ENCODE measurements around the gene DBP. TPM values are rescaled to one million over a fixed set of nuclear protein-coding genes. Genes with fewer than 3 reads are reported as not detected.
A peak's percentile ranks its signal among the peaks of the same experiment; 100 is the strongest.
"Not testable (repeated sequence)": the region's sequence is repeated elsewhere in the genome, so short reads cannot be mapped to it uniquely, and the experiment has no call there.

Gene DBP
- polyA plus RNA-seq, 2 donors, result 8.9 to 13.3 TPM

DNA sequence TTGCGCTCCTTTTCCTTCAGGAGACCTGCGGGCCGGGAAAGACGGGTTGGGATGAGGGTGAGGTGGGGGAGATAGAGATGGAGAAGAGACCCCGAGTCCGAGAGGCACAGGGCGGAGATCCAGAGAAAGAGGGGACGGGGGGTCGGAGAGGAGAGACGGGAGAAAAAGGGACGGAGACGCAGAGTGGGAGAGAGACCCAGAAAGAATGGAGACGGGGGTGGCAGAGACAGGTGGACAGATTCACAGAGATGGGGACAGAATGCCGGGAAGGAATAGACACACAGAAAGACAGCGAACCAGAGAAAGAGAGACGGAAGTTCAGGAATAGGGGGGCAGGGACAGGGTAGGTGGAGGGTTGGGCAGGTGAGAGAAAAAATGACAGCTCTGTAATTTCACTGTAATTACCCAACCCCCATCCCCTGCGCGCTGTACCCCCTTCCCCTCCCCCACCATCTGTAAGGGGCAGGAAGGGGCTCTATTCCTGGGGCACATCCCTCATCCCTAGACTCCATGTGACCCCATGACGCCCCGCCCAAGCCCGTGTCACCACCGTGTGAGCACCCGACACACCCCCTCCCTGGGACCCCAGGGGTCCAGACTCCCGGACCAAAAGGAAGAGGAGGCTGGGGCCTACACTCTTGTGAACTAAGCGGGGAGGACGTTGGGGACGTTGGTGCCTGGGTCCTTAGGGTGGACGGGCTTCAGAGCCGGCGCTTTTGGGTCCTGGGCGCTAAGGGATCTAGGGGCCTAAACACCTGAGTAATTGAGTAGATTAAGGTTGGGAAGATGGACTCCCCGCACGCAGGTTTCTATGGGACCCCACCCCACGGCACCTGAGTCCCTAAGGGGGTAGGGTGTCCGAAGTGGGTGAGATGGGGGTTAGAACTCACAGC, 967 bp downstream of the DBP start:
- no peaks in the 10 kb centered on the region for H3K9me3 ChIP-seq (ENCODE audit: control insufficient read depth in 2 of 2, insufficient read depth in 1 of 2, low read depth in 1 of 2, low read length in 1 of 2)
- H3K4me1 ChIP-seq (ENCODE audit: control insufficient read depth in 2 of 2, insufficient read depth in 2 of 2, low read length in 1 of 2), result peaks cover 0 to 10% of the 10 kb centered on the region in 2 donors
- H3K27me3 ChIP-seq (ENCODE audit: control insufficient read depth in 1 of 2, insufficient read depth in 2 of 2, low read length in 2 of 2), result no peaks in the 10 kb centered on the region
- no peaks in the 10 kb centered on the region for H3K36me3 ChIP-seq (ENCODE audit: control insufficient read depth in 2 of 2, insufficient read depth in 2 of 2, low read length in 1 of 2)
- peak overlapping the region; percentile 61 to 65 for H3K4me3 ChIP-seq (ENCODE audit: low read depth in 1 of 2, low read length in 2 of 2)
- H3K27ac ChIP-seq (ENCODE audit: low read depth in 2 of 2, low read length in 1 of 2), result peak overlapping the region; percentile 98 to 99
- 1 to 2% methylated on average over 35 of the region's 35 CpGs for WGBS, 2 donors

DNA sequence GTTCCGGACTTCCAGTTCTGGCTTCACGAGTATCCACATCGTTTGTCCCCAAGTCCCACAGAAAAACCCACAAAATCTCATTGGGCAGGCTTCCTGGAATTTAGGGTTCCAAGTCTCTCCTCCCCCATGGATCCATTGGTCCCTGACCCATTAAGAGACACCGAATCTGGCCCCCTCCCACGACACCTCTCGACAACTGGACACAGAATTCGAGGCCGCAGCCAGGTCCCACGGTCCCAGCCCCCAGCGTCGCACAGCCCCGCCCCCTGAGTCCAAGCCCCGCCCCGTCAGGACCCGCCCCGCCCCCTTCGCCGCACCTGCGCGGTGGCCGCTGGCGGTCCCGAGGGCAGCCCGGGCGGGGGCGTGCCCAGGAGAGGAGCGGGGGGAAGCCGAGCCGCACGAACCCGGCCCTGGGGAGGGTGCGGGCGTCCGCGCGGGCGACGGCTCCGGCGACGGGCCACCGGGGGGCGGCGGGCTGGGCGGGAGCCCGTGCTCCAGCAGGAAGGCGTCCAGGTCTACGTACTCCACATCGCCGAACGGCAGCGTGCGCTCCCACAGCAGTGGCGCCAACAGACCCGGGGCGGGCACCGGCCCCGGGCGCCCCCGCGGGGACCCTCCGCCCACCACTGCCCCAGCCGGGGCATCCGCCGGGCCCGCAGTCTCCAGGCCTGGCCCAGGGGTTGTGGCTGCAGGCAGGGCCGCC, 1.8 kb downstream of the DBP start:
- no peaks in the 10 kb centered on the region for H3K9me3 ChIP-seq (ENCODE audit: control insufficient read depth in 2 of 2, insufficient read depth in 1 of 2, low read depth in 1 of 2, low read length in 1 of 2)
- peaks cover 0 to 10% of the 10 kb centered on the region in 2 donors for H3K4me1 ChIP-seq (ENCODE audit: control insufficient read depth in 2 of 2, insufficient read depth in 2 of 2, low read length in 1 of 2)
- 1% methylated on average over 60 to 67 of the region's 67 CpGs for WGBS, 2 donors
- no peaks in the 10 kb centered on the region for H3K36me3 ChIP-seq (ENCODE audit: control insufficient read depth in 2 of 2, insufficient read depth in 2 of 2, low read length in 1 of 2)
- H3K27ac ChIP-seq (ENCODE audit: low read depth in 2 of 2, low read length in 1 of 2), result peak overlapping the region; percentile 98 to 99
- no peaks in the 10 kb centered on the region for H3K27me3 ChIP-seq (ENCODE audit: control insufficient read depth in 1 of 2, insufficient read depth in 2 of 2, low read length in 2 of 2)
- peak overlapping the region; percentile 61 to 65 for H3K4me3 ChIP-seq (ENCODE audit: low read depth in 1 of 2, low read length in 2 of 2)

DNA sequence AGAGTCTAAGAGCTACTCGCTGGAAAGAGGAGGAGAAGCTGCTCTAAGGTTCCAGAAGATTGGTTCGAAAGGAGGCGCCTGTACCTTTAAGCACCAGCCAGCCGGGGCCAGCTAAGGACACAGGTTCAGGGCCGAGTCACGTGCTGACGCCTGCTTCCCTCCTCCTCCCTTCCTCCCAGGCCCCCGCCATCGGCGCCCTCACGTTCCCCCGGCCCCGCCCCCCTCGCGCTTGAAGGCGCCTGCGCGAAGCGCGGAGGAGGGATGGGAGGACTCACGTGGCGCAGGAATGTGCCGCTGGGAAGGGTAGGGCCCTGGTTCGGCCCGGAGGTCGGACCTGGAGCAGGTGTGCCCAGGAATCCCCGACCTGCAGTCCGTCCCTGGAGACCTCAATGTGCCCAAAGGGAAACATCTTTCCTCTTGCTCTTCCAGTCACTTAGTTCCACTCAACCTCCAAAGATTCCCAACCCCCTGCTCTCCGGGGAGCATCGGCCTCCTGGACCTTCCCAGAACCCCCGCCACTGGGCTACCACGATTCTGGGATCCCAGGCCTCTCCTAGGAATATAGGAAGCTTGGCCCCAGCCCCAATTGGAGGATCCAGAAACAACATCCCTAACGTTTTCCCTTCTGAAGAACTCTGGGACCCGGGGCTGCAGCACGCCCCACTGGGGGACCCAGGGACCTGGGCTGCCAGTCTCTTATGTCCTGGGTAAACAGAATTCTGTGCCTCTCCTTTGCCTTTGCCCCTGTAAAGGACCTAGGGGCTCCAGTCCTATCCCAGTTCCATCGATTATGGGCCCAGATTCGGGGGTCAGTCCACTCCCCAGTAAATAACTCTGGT, 2.5 kb downstream of the DBP start:
- H3K4me1 ChIP-seq (ENCODE audit: control insufficient read depth in 2 of 2, insufficient read depth in 2 of 2, low read length in 1 of 2), result peaks cover 0 to 13% of the 10 kb centered on the region in 2 donors
- WGBS, 2 donors, result 4% methylated on average over 36 to 37 of the region's 37 CpGs
- no peaks in the 10 kb centered on the region for H3K9me3 ChIP-seq (ENCODE audit: control insufficient read depth in 2 of 2, insufficient read depth in 1 of 2, low read depth in 1 of 2, low read length in 1 of 2)
- peak overlapping the region; percentile 98 to 99 for H3K27ac ChIP-seq (ENCODE audit: low read depth in 2 of 2, low read length in 1 of 2)
- H3K27me3 ChIP-seq (ENCODE audit: control insufficient read depth in 1 of 2, insufficient read depth in 2 of 2, low read length in 2 of 2), result no peaks in the 10 kb centered on the region
- H3K4me3 ChIP-seq (ENCODE audit: low read depth in 1 of 2, low read length in 2 of 2), result peak overlapping the region; percentile 20 to 65
- peaks cover 0 to 7% of the 10 kb centered on the region in 2 donors for H3K36me3 ChIP-seq (ENCODE audit: control insufficient read depth in 2 of 2, insufficient read depth in 2 of 2, low read length in 1 of 2)

DNA sequence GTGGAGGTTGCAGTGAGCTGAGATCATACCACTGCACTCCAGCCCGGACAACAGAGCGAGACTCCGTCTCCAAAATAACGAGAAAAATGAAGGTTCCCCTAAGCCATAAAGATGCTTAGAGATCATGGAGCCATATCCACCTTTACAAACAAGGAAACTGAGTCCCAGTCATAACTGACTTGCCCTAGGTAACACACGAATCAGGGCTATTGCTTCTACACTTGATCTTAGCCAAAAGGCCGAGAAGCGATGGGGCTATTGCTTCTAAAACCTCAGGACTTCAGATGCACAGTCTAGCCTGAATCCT, 3.2 kb downstream of the DBP start:
- H3K36me3 ChIP-seq (ENCODE audit: control insufficient read depth in 2 of 2, insufficient read depth in 2 of 2, low read length in 1 of 2), result peaks cover 0 to 7% of the 10 kb centered on the region in 2 donors
- H3K4me1 ChIP-seq (ENCODE audit: control insufficient read depth in 2 of 2, insufficient read depth in 2 of 2, low read length in 1 of 2), result peaks cover 0 to 13% of the 10 kb centered on the region in 2 donors
- H3K27me3 ChIP-seq (ENCODE audit: control insufficient read depth in 1 of 2, insufficient read depth in 2 of 2, low read length in 2 of 2), result no peaks in the 10 kb centered on the region
- H3K4me3 ChIP-seq (ENCODE audit: low read depth in 1 of 2, low read length in 2 of 2), result no peak overlapping the region
- no peaks in the 10 kb centered on the region for H3K9me3 ChIP-seq (ENCODE audit: control insufficient read depth in 2 of 2, insufficient read depth in 1 of 2, low read depth in 1 of 2, low read length in 1 of 2)
- H3K27ac ChIP-seq (ENCODE audit: low read depth in 2 of 2, low read length in 1 of 2), result peak overlapping the region; percentile 93 to 99
- WGBS, 2 donors, result 33 to 35% methylated on average over 7 of the region's 7 CpGs

DNA sequence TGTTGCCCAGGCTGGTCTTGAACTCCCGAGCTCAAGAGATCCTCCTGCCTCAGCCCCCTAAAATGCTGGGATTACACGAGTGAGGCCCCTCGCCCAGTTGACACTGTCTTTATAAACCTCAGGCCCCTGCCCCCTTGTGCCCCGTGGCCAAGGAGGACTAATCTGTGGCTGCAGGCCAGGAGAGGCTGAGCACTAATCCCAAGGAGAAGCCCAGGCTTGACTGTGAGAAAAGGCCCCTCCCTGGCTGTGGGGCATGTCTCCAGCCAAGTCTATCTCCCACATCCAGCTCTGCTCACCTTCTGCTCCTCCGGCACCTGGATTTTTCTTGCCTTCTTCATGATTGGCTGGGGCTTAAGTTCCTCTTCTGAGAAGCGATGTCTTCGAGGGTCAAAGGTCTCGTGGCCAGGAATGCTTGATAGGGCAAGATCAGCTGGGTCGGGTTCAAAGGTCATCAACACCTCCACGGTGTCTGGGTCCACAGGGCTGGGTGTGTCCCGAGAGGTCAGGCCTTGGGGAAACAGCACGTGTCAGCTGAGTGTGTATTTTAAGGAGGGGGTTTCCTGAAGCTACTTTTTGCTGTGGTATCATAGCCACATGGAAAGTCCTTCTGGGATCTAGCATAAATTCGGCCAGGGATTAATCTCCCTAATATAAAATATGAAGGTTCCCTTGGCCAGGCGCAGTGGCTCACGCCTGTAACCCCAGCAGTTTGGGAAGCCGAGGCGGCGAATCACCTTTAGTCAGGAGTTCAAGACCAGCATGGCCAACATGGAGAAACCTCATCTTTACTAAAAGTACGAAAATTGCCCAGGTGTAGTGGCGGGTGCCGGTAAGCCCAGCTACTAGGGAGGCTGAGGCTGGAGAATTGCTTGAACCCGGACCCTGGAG, 3.8 kb downstream of the DBP start:
- Histone ChIP-seq H3K4me1 (ENCODE audit: control insufficient read depth in 2 of 2, insufficient read depth in 2 of 2, low read length in 1 of 2) (peaks cover 0 to 10% of the 10 kb centered on the region in 2 donors), H3K9me3 (ENCODE audit: control insufficient read depth in 2 of 2, insufficient read depth in 1 of 2, low read depth in 1 of 2, low read length in 1 of 2) (no peaks in the 10 kb centered on the region), H3K36me3 (ENCODE audit: control insufficient read depth in 2 of 2, insufficient read depth in 2 of 2, low read length in 1 of 2) (peaks cover 0 to 7% of the 10 kb centered on the region in 2 donors), H3K27me3 (ENCODE audit: control insufficient read depth in 1 of 2, insufficient read depth in 2 of 2, low read length in 2 of 2) (no peaks in the 10 kb centered on the region), H3K4me3 (ENCODE audit: low read depth in 1 of 2, low read length in 2 of 2) (no peak overlapping the region), H3K27ac (ENCODE audit: low read depth in 2 of 2, low read length in 1 of 2) (peak overlapping the region; percentile 93 to 99)
- WGBS, 2 donors, result 51 to 52% methylated on average over 22 of the region's 22 CpGs

DNA sequence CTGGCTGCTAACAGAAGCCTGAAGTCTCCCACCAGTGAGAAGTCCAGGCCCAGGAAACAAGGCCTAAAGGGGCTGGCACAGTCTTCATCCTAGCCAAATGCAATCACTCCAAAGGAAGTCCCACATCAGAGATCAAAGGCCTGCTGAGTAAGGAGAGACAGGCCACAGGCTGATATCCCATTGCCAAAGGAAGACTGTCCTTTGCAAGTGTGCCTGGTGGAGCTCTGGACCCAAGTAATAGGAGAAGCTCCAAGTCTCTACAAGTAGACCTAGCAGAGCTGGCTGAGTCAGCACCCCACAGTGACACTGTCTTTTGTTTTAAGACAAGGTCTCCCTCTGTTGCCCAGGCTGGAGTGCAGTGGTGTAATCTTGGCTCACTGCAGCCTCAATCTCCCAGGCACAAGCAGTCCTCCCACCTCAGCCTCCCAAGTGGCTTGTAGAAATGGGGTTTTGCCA, 4.5 kb downstream of the DBP start:
- Histone ChIP-seq H3K4me3 (ENCODE audit: low read depth in 1 of 2, low read length in 2 of 2) (no peak overlapping the region), H3K9me3 (ENCODE audit: control insufficient read depth in 2 of 2, insufficient read depth in 1 of 2, low read depth in 1 of 2, low read length in 1 of 2) (no peaks in the 10 kb centered on the region), H3K36me3 (ENCODE audit: control insufficient read depth in 2 of 2, insufficient read depth in 2 of 2, low read length in 1 of 2) (peaks cover 0 to 7% of the 10 kb centered on the region in 2 donors), H3K27me3 (ENCODE audit: control insufficient read depth in 1 of 2, insufficient read depth in 2 of 2, low read length in 2 of 2) (no peaks in the 10 kb centered on the region), H3K27ac (ENCODE audit: low read depth in 2 of 2, low read length in 1 of 2) (peak overlapping the region; percentile 93 to 99), H3K4me1 (ENCODE audit: control insufficient read depth in 2 of 2, insufficient read depth in 2 of 2, low read length in 1 of 2) (peaks cover 0 to 10% of the 10 kb centered on the region in 2 donors)

DNA sequence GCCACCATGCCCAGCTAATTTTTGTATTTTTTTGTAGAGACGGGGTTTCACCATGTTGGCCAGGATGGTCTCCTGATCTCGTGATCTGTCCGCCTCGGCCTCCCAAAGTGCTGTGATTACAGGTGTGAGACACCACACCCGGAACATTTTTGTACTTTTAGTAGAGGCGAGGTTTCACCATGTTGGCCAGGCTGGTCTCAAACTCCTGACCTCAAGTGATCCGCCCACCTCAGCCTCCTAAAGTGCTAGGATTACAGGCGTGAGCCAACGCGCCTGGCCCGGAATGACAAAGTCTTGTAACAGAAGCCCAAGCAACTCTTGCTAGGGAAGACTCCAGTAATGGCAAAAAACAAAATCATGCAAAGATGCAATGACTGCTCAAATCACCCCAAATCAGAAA, 4.9 kb downstream of the DBP start:
- H3K4me1 ChIP-seq (ENCODE audit: control insufficient read depth in 2 of 2, insufficient read depth in 2 of 2, low read length in 1 of 2), result peaks cover 0 to 12% of the 10 kb centered on the region in 2 donors
- H3K27ac ChIP-seq (ENCODE audit: low read depth in 2 of 2, low read length in 1 of 2), result peak overlapping the region; percentile 93 to 99
- not testable (repeated sequence) for H3K36me3 ChIP-seq (ENCODE audit: control insufficient read depth in 2 of 2, insufficient read depth in 2 of 2, low read length in 1 of 2); H3K9me3 ChIP-seq (ENCODE audit: control insufficient read depth in 2 of 2, insufficient read depth in 1 of 2, low read depth in 1 of 2, low read length in 1 of 2); H3K4me3 ChIP-seq (ENCODE audit: low read depth in 1 of 2, low read length in 2 of 2); H3K27me3 ChIP-seq (ENCODE audit: control insufficient read depth in 1 of 2, insufficient read depth in 2 of 2, low read length in 2 of 2)
- 70 to 75% methylated on average over 11 of the region's 11 CpGs for WGBS, 2 donors

DNA sequence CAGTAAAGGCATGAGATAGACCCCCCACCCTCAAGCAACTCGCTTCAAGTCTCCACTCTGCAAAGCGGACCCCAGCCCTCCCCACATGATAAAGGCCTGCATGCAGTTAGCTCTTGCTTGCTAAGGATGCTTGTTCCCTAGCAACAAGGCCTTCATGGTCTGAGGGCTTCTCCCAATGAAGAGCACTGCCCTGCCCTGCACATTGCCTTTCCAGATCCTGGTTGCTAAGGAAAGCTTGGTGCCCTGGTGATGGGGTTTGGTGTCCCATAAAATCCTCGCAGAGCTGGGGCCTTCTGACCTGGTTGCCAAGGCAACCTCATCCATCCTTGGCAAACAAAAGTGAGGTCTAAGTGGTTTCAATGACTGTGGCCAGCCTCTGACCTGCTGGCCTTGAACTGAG, 6.0 kb downstream of the DBP start:
- H3K27ac ChIP-seq (ENCODE audit: low read depth in 2 of 2, low read length in 1 of 2), result peak overlapping the region in 1 of 2 donors; percentile 59
- H3K4me3 ChIP-seq (ENCODE audit: low read depth in 1 of 2, low read length in 2 of 2), result no peak overlapping the region
- H3K4me1 ChIP-seq (ENCODE audit: control insufficient read depth in 2 of 2, insufficient read depth in 2 of 2, low read length in 1 of 2), result peaks cover 0 to 15% of the 10 kb centered on the region in 2 donors
- peaks cover 0 to 7% of the 10 kb centered on the region in 2 donors for H3K36me3 ChIP-seq (ENCODE audit: control insufficient read depth in 2 of 2, insufficient read depth in 2 of 2, low read length in 1 of 2)
- H3K9me3 ChIP-seq (ENCODE audit: control insufficient read depth in 2 of 2, insufficient read depth in 1 of 2, low read depth in 1 of 2, low read length in 1 of 2), result no peaks in the 10 kb centered on the region
- H3K27me3 ChIP-seq (ENCODE audit: control insufficient read depth in 1 of 2, insufficient read depth in 2 of 2, low read length in 2 of 2), result no peaks in the 10 kb centered on the region
- 72 to 74% methylated on average over 3 of the region's 3 CpGs for WGBS, 2 donors

Measured in esophagus (tissue), 2 donors.